ENCODE data around the gene SIX1. TPM values are rescaled to one million over a fixed set of nuclear protein-coding genes. Genes with fewer than 3 reads are reported as not detected.

Gene SIX1
- total and polyA plus RNA-seq, 2 of the 4 experiments (the other 2 are of a cell fraction), result 7.7 to 15.0 TPM

GRCh38 chr14:60639674-60640073 is 9.6 kb downstream of the SIX1 start:
- H3K9me3 ChIP-seq (ENCODE audit: control insufficient read depth, insufficient read depth, low read length), result no peaks in the 10 kb centered on the region
- no CpG with 5 or more reads among the region's 1 CpG for WGBS, 2 experiments (ENCODE audit: extremely low coverage in 2 of 2, insufficient read length in 1 of 2)
- dilution Hi-C loops (cut with HindIII; ENCODE audit: low sequenced_read_pairs, unreplicated experiment) (loop anchor here (25.0 kb wide), 1 partner anchor 398 kb away; no protein-coding TSS in a partner anchor), intact Hi-C loops (cut with micrococcal nuclease) (no loop called here), in situ Hi-C loops (cut with MboI; ENCODE audit: low sequenced_read_pairs) (loop anchor here (5.0 to 25.0 kb wide), 3 partner anchors 83 to 923 kb away; partner anchors contain the start of genes SIX4, SLC38A6 and TRMT5)
- H2BK15ac ChIP-seq (ENCODE audit: low read depth, low read length), result no peak overlapping the region
- no peak for DNase-seq
- peaks cover 24 to 72% of the 10 kb centered on the region in 2 experiments for H3K79me1 ChIP-seq (ENCODE audit: low read depth in 1 of 2, low read length in 2 of 2)
- H2AK9ac ChIP-seq (replicated peaks; ENCODE audit: low read depth, low read length, poor library complexity), result no peak overlapping the region
- no peak overlapping the region; a peak in 1 of 4 replicates for H4K8ac ChIP-seq (ENCODE audit: low read depth in 2 of 2, low read length in 2 of 2)
- H3K23ac ChIP-seq (ENCODE audit: low read depth, low read length), result peak overlapping the region; percentile 67; the same call in 1 of the 2 replicates
- H2BK5ac ChIP-seq (ENCODE audit: low read depth, low read length, poor library complexity, severe bottlenecking), result no peak overlapping the region
- H3K27me3 ChIP-seq (ENCODE audit: control insufficient read depth, insufficient read depth, low read length), result no peaks in the 10 kb centered on the region
- ATAC-seq (ENCODE audit: low read depth), result no peak
- H2AK5ac ChIP-seq (ENCODE audit: low read depth, low read length), result no peak overlapping the region
- H3K27ac ChIP-seq (ENCODE audit: insufficient read depth, low read length), result no peak overlapping the region; the same call in 1 of the 2 replicates
- H4K5ac ChIP-seq (ENCODE audit: low read depth, low read length), result no peak overlapping the region
- no TSS peak for BruUV-seq (replicated peaks)
- H2BK20ac ChIP-seq (ENCODE audit: low read depth, low read length), result no peak overlapping the region
- peaks cover 5% of the 10 kb centered on the region; the same call in 1 of the 2 replicates for H3K9me1 ChIP-seq (ENCODE audit: insufficient read depth, low read length)
- ChIA-PET CTCF (no interaction called here), POLR2A (ENCODE audit: unreplicated experiment) (no interaction called here)
- no peak overlapping the region for H4K91ac ChIP-seq (ENCODE audit: insufficient read depth, low read depth, low read length)
- peaks cover 7% of the 10 kb centered on the region; the same call in 1 of the 2 replicates for H4K20me1 ChIP-seq (ENCODE audit: insufficient read depth, low read length)
- peaks cover 35% of the 10 kb centered on the region for H3K36me3 ChIP-seq (ENCODE audit: control insufficient read depth, insufficient read depth, low read length)
- H2AFZ ChIP-seq (replicated peaks; ENCODE audit: low read length, poor library complexity), result no peak overlapping the region
- no peak overlapping the region for H2BK120ac ChIP-seq (ENCODE audit: low read depth, low read length)
- no peak overlapping the region for H3K4me3 ChIP-seq (ENCODE audit: insufficient read depth, low read depth, low read length)
- 0 out of 2 replicates have a peak overlapping the region, but pooled peaks have one; percentile 55 for H3K14ac ChIP-seq (replicated peaks; ENCODE audit: low read depth, low read length)
- H3K9ac ChIP-seq (ENCODE audit: low read depth, low read length), result no peak overlapping the region
- H3K4me1 ChIP-seq (ENCODE audit: control insufficient read depth, insufficient read depth, low read length), result peaks cover 18% of the 10 kb centered on the region
- no peak overlapping the region for H3K4ac ChIP-seq (ENCODE audit: low read depth, low read length)
- no peak overlapping the region for H3K56ac ChIP-seq (ENCODE audit: extremely low read depth, insufficient read depth, low read length)
- H3K18ac ChIP-seq (ENCODE audit: low read depth, low read length), result no peak overlapping the region
- TF ChIP-seq MAFK (IDR thresholded peaks at IDR 0.05; ENCODE audit: low read depth, low read length) (no peak), MAZ (IDR thresholded peaks at IDR 0.05; ENCODE audit: borderline replicate concordance, low read depth, low read length) (no peak), NFE2L2 (IDR thresholded peaks at IDR 0.05; ENCODE audit: low read depth, low read length) (no peak), BHLHE40 (IDR thresholded peaks at IDR 0.05; ENCODE audit: low read depth, low read length) (no peak)
- no peak overlapping the region for H3K4me2 ChIP-seq (ENCODE audit: low read depth, low read length)
